IPS-20b (cell line): ENCODE results near the gene PTPN2.

Source experiments
- H3K27ac ChIP-seq: one replicate; pipeline ENCODE4 v1.5.1; 2013; ENCODE audit warnings: low read length
- H3K27me3 ChIP-seq: 2 replicates; pipeline ENCODE4 v1.6.1; 2013; ENCODE audit warnings: mild to moderate bottlenecking, low read length, inconsistent platforms; ENCODE audit not compliant: insufficient read depth
- H3K36me3 ChIP-seq: 2 replicates; pipeline ENCODE4 v1.6.1; 2013; ENCODE audit warnings: low read depth, mild to moderate bottlenecking, inconsistent platforms, low read length, moderate library complexity; ENCODE audit not compliant: insufficient read depth
- H3K4me1 ChIP-seq: 2 replicates; pipeline ENCODE4 v1.6.1; 2013; ENCODE audit warnings: mild to moderate bottlenecking, control low read depth, inconsistent platforms, low read length, moderate library complexity; ENCODE audit not compliant: insufficient read depth
- H3K4me3 ChIP-seq: 2 replicates; pipeline ENCODE4 v1.5.1; 2013; ENCODE audit warnings: mild to moderate bottlenecking, low read length, inconsistent platforms
- H3K9ac ChIP-seq: 2 replicates; pipeline ENCODE4 v1.6.1; 2013; ENCODE audit warnings: low read depth, mild to moderate bottlenecking, inconsistent platforms, low read length, moderate library complexity
- H3K9me3 ChIP-seq: 2 replicates; pipeline ENCODE4 v1.6.1; 2013; ENCODE audit warnings: mild to moderate bottlenecking, low read depth, low read length, inconsistent platforms; ENCODE audit not compliant: insufficient read depth

The PTPN2 gene

DNA sequence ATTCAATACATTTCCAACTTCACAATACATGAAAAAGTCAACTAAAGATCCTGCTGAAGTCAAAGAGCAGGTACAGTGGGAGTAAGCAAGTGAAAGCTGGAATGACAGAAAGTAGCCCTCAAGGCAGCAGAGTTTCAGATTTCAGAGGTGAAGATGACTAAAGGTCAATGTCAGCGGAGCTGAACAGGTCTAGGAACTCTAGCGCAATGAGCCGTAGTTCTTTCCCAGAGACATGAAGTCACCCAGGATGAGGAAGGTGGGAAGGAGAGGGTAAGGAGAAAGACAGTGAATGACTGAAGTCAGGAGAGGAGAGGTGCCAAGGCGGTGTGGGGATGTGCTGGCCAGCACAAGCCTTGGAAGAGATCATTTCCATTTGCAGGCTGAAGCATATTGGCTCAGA is 28.1 kb downstream of the PTPN2 start:
- Histone ChIP-seq H3K27ac (no peak overlapping the region), H3K9ac (no peak overlapping the region), H3K4me1 (peaks cover 2% of the 10 kb centered on the region; the same call in 1 of the 2 replicates), H3K27me3 (no peaks in the 10 kb centered on the region), H3K4me3 (no peak overlapping the region), H3K9me3 (no peaks in the 10 kb centered on the region), H3K36me3 (peaks cover 12% of the 10 kb centered on the region)

DNA sequence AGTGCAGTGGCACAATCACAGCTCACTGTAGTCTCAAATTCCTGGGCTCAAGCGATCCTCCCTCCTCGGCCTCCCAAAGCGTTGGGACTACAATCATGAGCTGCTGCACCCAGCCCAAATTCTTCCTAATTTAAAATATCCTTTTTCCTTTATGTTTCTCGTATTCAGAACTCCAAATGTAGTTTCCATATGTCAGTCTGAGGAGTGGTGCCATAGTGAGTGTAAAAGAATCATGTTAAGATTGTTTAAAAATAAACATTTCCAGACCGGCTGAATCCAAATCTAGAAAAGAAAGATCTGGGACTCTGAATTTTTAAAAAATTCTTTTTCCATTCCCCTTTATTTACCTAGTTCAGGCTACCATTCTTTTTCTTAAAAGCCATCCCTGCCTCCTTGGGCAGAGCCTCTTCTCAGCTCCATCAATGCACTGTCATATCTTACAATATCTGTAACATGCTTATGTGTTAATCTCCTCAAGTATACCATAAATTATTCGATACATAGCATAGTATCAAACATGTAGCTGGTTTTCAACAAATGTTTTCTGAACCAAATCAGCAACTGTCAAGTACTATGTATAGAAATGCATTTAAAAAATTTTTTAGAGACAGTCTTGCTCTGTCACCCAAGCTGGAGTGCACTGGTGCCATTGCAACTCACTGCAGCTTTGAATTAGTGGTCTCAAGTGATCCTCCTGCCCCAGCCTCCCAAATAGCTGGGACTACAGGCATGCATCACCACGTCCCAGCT is 31.3 kb downstream of the PTPN2 start:
- Histone ChIP-seq H3K27me3 (no peaks in the 10 kb centered on the region), H3K9me3 (no peaks in the 10 kb centered on the region), H3K9ac (no peak overlapping the region), H3K36me3 (peaks cover 20% of the 10 kb centered on the region), H3K27ac (no peak overlapping the region), H3K4me3 (no peak overlapping the region), H3K4me1 (no peaks in the 10 kb centered on the region; the same call in 1 of the 2 replicates)

GRCh38 chr18:12851716-12852115 is 32.3 kb downstream of the PTPN2 start:
- Histone ChIP-seq H3K4me1 (no peaks in the 10 kb centered on the region; the same call in 1 of the 2 replicates), H3K36me3 (peaks cover 13% of the 10 kb centered on the region; the same call in 1 of the 2 replicates), H3K4me3 (no peak overlapping the region), H3K9me3 (no peaks in the 10 kb centered on the region), H3K9ac (no peak overlapping the region; the same call in 1 of the 2 replicates), H3K27me3 (no peaks in the 10 kb centered on the region), H3K27ac (no peak overlapping the region)

DNA sequence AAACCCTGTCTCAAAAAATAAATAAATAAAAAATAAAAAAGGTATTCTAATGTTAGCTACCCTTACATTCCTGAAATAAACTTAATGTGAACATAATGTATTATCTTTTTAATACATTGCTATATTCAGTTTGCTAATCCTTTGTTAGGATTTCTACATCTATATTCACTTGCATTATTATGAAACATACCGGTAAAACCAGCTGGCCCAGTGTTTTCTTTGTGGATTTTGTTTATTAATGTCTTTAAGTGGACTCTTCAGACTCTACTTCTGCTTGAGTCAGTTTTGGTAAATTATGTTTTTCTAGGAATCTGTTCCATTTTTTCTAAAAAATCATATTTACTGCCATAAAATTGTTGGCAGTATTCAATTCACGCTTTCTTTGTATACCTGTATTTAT is 34.5 kb downstream of the PTPN2 start:
- Histone ChIP-seq H3K27ac (no peak overlapping the region), H3K36me3 (peaks cover 8% of the 10 kb centered on the region; the same call in 1 of the 2 replicates), H3K27me3 (no peaks in the 10 kb centered on the region), H3K4me3 (no peak overlapping the region), H3K4me1 (no peaks in the 10 kb centered on the region; the same call in 1 of the 2 replicates), H3K9me3 (no peaks in the 10 kb centered on the region), H3K9ac (no peak overlapping the region)

DNA sequence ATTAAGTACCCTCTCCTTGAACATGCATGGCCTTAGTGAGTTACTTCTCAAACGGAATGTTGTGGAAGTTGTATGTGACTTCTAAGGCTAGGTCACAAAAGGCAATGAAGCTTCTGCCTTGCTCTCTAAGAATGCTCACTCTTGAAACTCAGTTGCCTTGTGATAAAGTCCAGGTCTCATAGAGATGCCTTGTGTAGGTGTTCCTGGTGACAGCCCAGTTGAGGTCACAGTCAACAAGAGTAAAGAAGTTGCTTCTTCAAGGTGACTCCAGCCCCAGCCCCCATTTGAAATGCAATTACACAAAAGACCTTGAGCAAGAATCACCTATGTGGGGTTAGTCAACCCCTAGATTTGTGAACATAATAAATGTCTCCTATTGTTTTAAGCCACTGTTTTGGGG is 35.6 kb downstream of the PTPN2 start:
- Histone ChIP-seq H3K4me3 (no peak overlapping the region), H3K36me3 (peaks cover 8% of the 10 kb centered on the region; the same call in 1 of the 2 replicates), H3K27me3 (no peaks in the 10 kb centered on the region), H3K27ac (no peak overlapping the region), H3K9ac (no peak overlapping the region), H3K9me3 (no peaks in the 10 kb centered on the region), H3K4me1 (peaks cover 3% of the 10 kb centered on the region; the same call in 1 of the 2 replicates)

DNA sequence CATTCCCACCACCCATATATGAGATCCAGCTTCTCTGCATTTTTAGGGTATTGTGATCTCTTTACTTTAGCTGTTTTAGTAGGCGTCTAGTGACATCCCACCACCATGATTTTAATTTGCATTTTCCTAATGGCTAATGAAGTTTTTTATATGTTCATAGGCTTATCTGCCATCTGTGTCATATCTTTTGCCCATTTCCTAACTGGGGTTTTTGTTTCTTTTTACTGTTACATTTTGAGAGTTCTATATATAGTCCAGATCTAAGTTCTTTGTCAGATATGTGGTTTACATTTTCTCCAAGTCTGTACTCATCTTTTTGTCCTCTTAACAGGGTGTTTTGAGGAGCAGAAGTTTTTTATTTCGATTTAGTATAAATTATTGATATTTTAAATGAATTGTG is 39.6 kb downstream of the PTPN2 start:
- Histone ChIP-seq H3K27ac (no peak overlapping the region), H3K9ac (no peak overlapping the region), H3K4me3 (no peak overlapping the region), H3K36me3 (0 out of 2 replicates have a peak, but pooled peaks cover 4% of the 10 kb centered on the region), H3K4me1 (peaks cover 12% of the 10 kb centered on the region; the same call in 1 of the 2 replicates), H3K9me3 (no peaks in the 10 kb centered on the region), H3K27me3 (no peaks in the 10 kb centered on the region)

DNA sequence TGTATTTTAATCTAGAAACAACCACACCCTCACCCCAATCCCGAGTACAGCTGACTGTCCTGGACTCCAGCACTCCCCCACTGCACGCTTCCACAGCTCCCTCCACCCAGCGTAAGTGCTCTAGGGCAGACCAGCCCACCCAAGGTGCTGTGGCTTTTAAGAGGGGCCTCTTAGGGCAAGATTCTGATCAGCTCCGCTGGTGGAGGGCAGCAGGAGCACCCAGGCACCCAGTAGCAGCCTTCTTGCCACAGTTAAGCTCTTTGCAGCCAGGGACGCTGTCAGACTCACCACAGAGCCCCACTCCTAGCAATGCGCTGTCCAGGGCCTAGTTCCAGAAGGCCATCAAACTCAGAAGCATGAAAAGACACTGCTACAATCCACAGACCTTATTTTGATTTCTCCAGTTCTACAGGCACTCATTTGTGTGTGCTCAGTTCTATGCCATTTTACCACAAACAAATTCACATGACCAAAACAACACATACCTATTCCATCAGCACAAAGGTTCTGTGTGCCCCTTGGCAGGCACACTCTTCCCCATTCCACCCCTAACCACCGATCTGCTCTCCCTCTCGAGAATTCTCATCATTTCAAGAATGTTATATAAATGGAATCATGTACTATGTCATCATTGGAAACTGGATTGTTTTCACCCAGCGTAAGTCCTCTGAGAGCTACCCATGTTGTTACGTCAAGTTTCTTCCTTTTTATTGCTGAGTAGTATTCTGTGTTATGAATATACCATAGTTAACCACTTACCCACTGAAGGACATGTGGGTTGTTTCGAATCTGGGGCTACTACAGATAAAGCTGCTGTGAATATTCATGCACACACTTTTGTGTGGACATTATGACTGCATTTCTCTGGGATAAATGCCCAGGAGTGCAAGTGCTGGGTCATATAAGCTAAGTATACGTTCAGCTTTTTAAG is 40.4 kb downstream of the PTPN2 start:
- H3K4me1 ChIP-seq = peaks cover 15% of the 10 kb centered on the region; the same call in 1 of the 2 replicates
- 0 out of 2 replicates have a peak, but pooled peaks cover 4% of the 10 kb centered on the region for H3K36me3 ChIP-seq
- H3K27me3 ChIP-seq = no peaks in the 10 kb centered on the region
- H3K4me3 ChIP-seq = no peak overlapping the region
- no peaks in the 10 kb centered on the region for H3K9me3 ChIP-seq
- H3K27ac ChIP-seq = peak overlapping the region; percentile 43
- no peak overlapping the region for H3K9ac ChIP-seq

DNA sequence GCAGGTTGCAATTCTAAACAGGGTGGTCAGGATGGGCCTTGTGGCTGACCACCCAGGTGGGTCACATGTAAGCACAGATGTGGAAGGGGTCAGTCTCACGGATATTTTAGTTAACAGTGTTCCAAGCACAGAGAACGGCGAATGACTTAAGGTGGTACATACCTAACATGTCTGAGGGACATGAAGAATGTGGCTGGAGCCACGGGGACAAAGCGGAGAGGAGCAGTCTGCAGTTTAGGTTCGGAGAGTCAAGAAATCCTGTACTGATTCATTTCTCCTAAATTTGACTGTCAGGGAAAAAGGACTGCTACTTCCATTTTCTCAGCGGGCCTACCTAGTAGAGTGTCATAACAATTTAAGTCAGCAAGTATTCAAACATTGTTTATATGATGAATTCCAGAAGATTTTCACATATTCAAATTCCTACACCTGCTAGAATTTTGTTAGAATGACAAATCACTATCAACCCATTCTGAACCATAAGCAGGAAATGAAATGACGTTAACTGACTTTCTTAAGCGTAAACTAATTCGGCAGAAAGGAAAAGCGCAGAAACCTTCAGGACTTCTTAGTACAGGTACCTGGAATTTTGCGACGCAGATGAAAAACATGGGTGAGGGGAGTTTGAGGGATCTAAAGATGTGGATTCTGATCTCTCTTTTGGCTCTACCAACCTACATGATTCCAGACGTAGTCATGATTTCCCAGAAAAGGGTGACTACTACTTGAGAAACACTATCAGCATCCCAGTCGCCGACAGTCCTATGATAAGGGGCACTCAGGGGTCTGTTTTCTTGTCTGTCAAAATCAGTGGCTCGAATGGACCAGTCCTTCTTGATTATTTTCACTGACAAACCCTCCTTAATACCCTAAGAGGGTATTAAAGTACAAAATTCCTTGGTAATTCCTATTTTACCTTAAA is 41.3 kb downstream of the PTPN2 start:
- no peak overlapping the region for H3K4me3 ChIP-seq
- H3K4me1 ChIP-seq = peaks cover 23% of the 10 kb centered on the region
- H3K9me3 ChIP-seq = no peaks in the 10 kb centered on the region
- H3K27me3 ChIP-seq = no peaks in the 10 kb centered on the region
- H3K27ac ChIP-seq = no peak overlapping the region
- no peak overlapping the region for H3K9ac ChIP-seq
- no peaks in the 10 kb centered on the region for H3K36me3 ChIP-seq

- Histone ChIP-seq H3K36me3 (peaks cover 6% of the 10 kb centered on the region; the same call in 1 of the 2 replicates), H3K4me1 (peaks cover 26% of the 10 kb centered on the region), H3K27me3 (no peaks in the 10 kb centered on the region), H3K27ac (no peak overlapping the region), H3K9me3 (no peaks in the 10 kb centered on the region), H3K4me3 (no peak overlapping the region), H3K9ac (no peak overlapping the region)
These were observed 43.0 kb downstream of the PTPN2 start for GRCh38 chr18:12841070-12841469.

- Histone ChIP-seq H3K27ac (no peak overlapping the region), H3K4me3 (no peak overlapping the region), H3K27me3 (no peaks in the 10 kb centered on the region), H3K4me1 (peaks cover 26% of the 10 kb centered on the region), H3K9ac (no peak overlapping the region), H3K9me3 (no peaks in the 10 kb centered on the region), H3K36me3 (peaks cover 11% of the 10 kb centered on the region)
These were observed 43.7 kb downstream of the PTPN2 start for GRCh38 chr18:12840382-12840781.
